GM10248 (cell line): ENCODE results near the gene INSIG1.

Experiments used
- CTCF ChIA-PET: fragments of 300-600 bp; sonication (Branson Sonifier 250); formaldehyde crosslinking; extraction: SDS; loops from one replicate; lab custom pipeline; 2021; ENCODE audit warnings: antibody characterized with exemption; lab: Yijun Ruan, JAX
- POLR2A ChIA-PET: fragments of 350-650 bp; sonication (Branson Sonifier 250); formaldehyde crosslinking; extraction: SDS; loops from one replicate; lab custom pipeline; 2020; ENCODE audit warnings: antibody characterized with exemption; lab: Yijun Ruan, JAX
- DNase-seq: peaks from one replicate; pipeline ENCODE4 v3.0.0; 2012; ENCODE audit errors: extremely low spot score
- CTCF ChIP-seq: IDR thresholded peaks from 2 replicates; pipeline ENCODE4 v1.5.1; 2012; ENCODE audit warnings: mild to moderate bottlenecking, low read depth; ENCODE audit errors: extremely low read depth, missing control alignments, control extremely low read depth

Gene INSIG1

GRCh38 chr7:155259866-155260497, 37.7 kb upstream of the INSIG1 start:
- ChIA-PET POLR2A (no interaction called here), CTCF (interaction anchor here (0.9 kb wide), 1 partner anchor 70 kb away, joined by 4 read pairs; no protein-coding TSS in a partner anchor)
- no peak for DNase-seq
- TF ChIP-seq CTCF, result no peak

GRCh38 chr7:155260498-155260872, 37.2 kb upstream of the INSIG1 start:
- no peak for DNase-seq
- ChIA-PET CTCF (no interaction called here), POLR2A (no interaction called here)
- no peak for TF ChIP-seq CTCF

- TF ChIP-seq CTCF, result no peak
- DNase-seq, result no peak
- CTCF ChIA-PET, result interaction anchor here (0.6 to 1.3 kb wide), 2 partner anchors 8 to 19 kb away, joined by 3 to 4 read pairs; no protein-coding TSS in a partner anchor
- POLR2A ChIA-PET, result no interaction called here
Measured at GRCh38 chr7:155261031-155261985, 36.4 kb upstream of the INSIG1 start.

GRCh38 chr7:155262031-155262430, 35.6 kb upstream of the INSIG1 start:
- no peak for DNase-seq
- ChIA-PET POLR2A (no interaction called here), CTCF (interaction anchor here (0.6 to 1.3 kb wide), 2 partner anchors 9 to 19 kb away, joined by 3 to 4 read pairs; no protein-coding TSS in a partner anchor)
- no peak for TF ChIP-seq CTCF

- CTCF ChIA-PET, result interaction anchor here (1.3 kb wide), 1 partner anchor 20 kb away, joined by 4 read pairs; no protein-coding TSS in a partner anchor
- no peak for TF ChIP-seq CTCF
- POLR2A ChIA-PET, result no interaction called here
- DNase-seq, result no peak
Measured at GRCh38 chr7:155263051-155263450, 34.6 kb upstream of the INSIG1 start.

GRCh38 chr7:155263581-155264143, 34.0 kb upstream of the INSIG1 start:
- no peak for DNase-seq
- POLR2A ChIA-PET, result no interaction called here
- no peak for TF ChIP-seq CTCF
- CTCF ChIA-PET, result no interaction called here
